ENCODE data around the gene IFI35. TPM values are rescaled to one million over a fixed set of nuclear protein-coding genes. Genes with fewer than 3 reads are reported as not detected.

IFI35 gene
- polyA plus RNA-seq, 2 of the 4 experiments (the other 2 are of a cell fraction) = 10.8 to 20.2 TPM

GRCh38 chr17:42982266-42982665, 24.3 kb upstream of the IFI35 start:
- CTCF ChIA-PET = interaction anchor here (0.7 to 11.1 kb wide), 2 partner anchors 15 to 138 kb away, joined by 4 to 86 read pairs; partner anchors contain the start of genes AOC2 and RPL27
- TF ChIP-seq ESRRA (IDR thresholded peaks at IDR 0.05; ENCODE audit: borderline replicate concordance, low read length) (no peak), MAX (IDR thresholded peaks at IDR 0.05) (no peak), POLR2AphosphoS2 (conservative IDR thresholded peaks at IDR 0.05; ENCODE audit: low read length) (no peak), EHMT2 (IDR thresholded peaks at IDR 0.05; ENCODE audit: low read depth) (no peak)
- H3K4me3 ChIP-seq = no peak overlapping the region
- DNase-seq (ENCODE audit: low read depth in 1 of 2, low spot score in 1 of 2) (no peak), FAIRE-seq (no peak), ATAC-seq (no peak)
- POLR2A ChIA-PET = no interaction called here
- H3K27ac ChIP-seq = no peak overlapping the region
- H3K4me1 ChIP-seq = peaks cover 33% of the 10 kb centered on the region
- H3K9me3 ChIP-seq = no peaks in the 10 kb centered on the region
- peak overlapping the region; percentile 95 for H3K4me2 ChIP-seq

GRCh38 chr17:42985225-42985624, 21.4 kb upstream of the IFI35 start:
- Histone ChIP-seq H3K4me1 (peaks cover 47% of the 10 kb centered on the region), H3K4me2 (no peak overlapping the region), H3K27ac (no peak overlapping the region), H3K4me3 (no peak overlapping the region), H3K9me3 (no peaks in the 10 kb centered on the region)
- DNase-seq (ENCODE audit: low read depth in 1 of 2, low spot score in 1 of 2) (no peak), FAIRE-seq (no peak), ATAC-seq (no peak)
- CTCF ChIA-PET = interaction anchor here (0.7 to 11.1 kb wide), 5 partner anchors 12 to 325 kb away, joined by 3 to 86 read pairs (median 5); partner anchors contain the start of genes AOC2 and RPL27
- TF ChIP-seq CEBPB (IDR thresholded peaks at IDR 0.05) = no peak
- TF ChIP-seq SREBF2 (IDR thresholded peaks at IDR 0.05) = no peak
- no peak for TF ChIP-seq EP300 (IDR thresholded peaks at IDR 0.05)
- no peak for TF ChIP-seq JUNB (IDR thresholded peaks at IDR 0.05)
- TF ChIP-seq BHLHE40 (IDR thresholded peaks at IDR 0.05; ENCODE audit: low read depth, low read length) = no peak
- POLR2A ChIA-PET = interaction anchor here (1.2 kb wide), 1 partner anchor 13 kb away, joined by 4 read pairs; the partner anchor contains the start of gene RPL27
- WGBS (ENCODE audit: missing lambda C conversion rate) = 44% methylated on average over 1 of the region's 1 CpG

GRCh38 chr17:42989141-42989540, 17.4 kb upstream of the IFI35 start:
- CTCF ChIA-PET = interaction anchor here (1.0 to 3.5 kb wide), 3 partner anchors 9 to 165 kb away, joined by 3 to 15 read pairs (median 3); partner anchors contain the start of genes AOC2, BECN1 and RPL27
- no peaks in the 10 kb centered on the region for H3K9me3 ChIP-seq
- POLR2A ChIA-PET = interaction anchor here (2.6 kb wide), 1 partner anchor 9 kb away, joined by 15 read pairs; the partner anchor contains the start of gene RPL27
- DNase-seq (ENCODE audit: low read depth in 1 of 2, low spot score in 1 of 2) (no peak), FAIRE-seq (peak; percentile 76), ATAC-seq (peak in 1 of 2 experiments; percentile 33; a peak in 3 of 6 replicates)
- no peak for TF ChIP-seq ZC3H11A (IDR thresholded peaks at IDR 0.05)
- TF ChIP-seq FOSL2 (IDR thresholded peaks at IDR 0.05) = no peak
- 0 out of 2 replicates have a peak, but pooled peaks have one; percentile 2 for TF ChIP-seq FOSL2 (CRISPR knock-in tag; IDR thresholded peaks at IDR 0.05)
- 0 out of 4 replicates have a peak, but pooled peaks of 1 of the 2 experiments have one; percentile 4 for TF ChIP-seq CEBPB (IDR thresholded peaks at IDR 0.05)
- H3K27ac ChIP-seq = peak overlapping the region; percentile 68 to 87
- H3K4me1 ChIP-seq = peaks cover 49% of the 10 kb centered on the region
- 34% methylated on average over 5 of the region's 5 CpGs for WGBS (ENCODE audit: missing lambda C conversion rate)
- H3K4me3 ChIP-seq = peak overlapping the region; percentile 15; the same call in 2 of the 3 replicates
- peak overlapping the region; percentile 79 for H3K4me2 ChIP-seq

- H3K4me3 ChIP-seq = peak overlapping the region; percentile 15
- peaks cover 40% of the 10 kb centered on the region for H3K4me1 ChIP-seq
- H3K9me3 ChIP-seq = no peaks in the 10 kb centered on the region
- CTCF ChIA-PET = interaction anchor here (0.8 to 3.5 kb wide), 4 partner anchors 8 to 146 kb away, joined by 3 to 15 read pairs (median 4); partner anchors contain the start of genes AOC2 and RPL27
- WGBS (ENCODE audit: missing lambda C conversion rate) = 32% methylated on average over 6 of the region's 6 CpGs
- DNase-seq (ENCODE audit: low read depth in 1 of 2, low spot score in 1 of 2) (peak; percentile 64 to 76), FAIRE-seq (peak; percentile 97), ATAC-seq (peak; percentile 75 to 76; a peak in 5 of 6 replicates)
- POLR2A ChIA-PET = no interaction called here
- peak overlapping the region; percentile 68 to 87 for H3K27ac ChIP-seq
- H3K4me2 ChIP-seq = peak overlapping the region; percentile 79
- no peak for TF ChIP-seq HDAC2 (IDR thresholded peaks at IDR 0.05)
- TF ChIP-seq EP300 (IDR thresholded peaks at IDR 0.05) = no peak
- TF ChIP-seq POLR2A (IDR thresholded peaks at IDR 0.05; ENCODE audit: low read length) = no peak
- 0 out of 2 replicates have a peak, but pooled peaks have one; percentile 23 for TF ChIP-seq E2F6 (IDR thresholded peaks at IDR 0.05; ENCODE audit: borderline replicate concordance, low read depth)
- no peak for TF ChIP-seq REST (IDR thresholded peaks at IDR 0.05)
- TF ChIP-seq ZNF302 (CRISPR knock-in tag; IDR thresholded peaks at IDR 0.05) = no peak
- no peak for TF ChIP-seq HOXA7 (CRISPR knock-in tag; IDR thresholded peaks at IDR 0.05)
- TF ChIP-seq FOXS1 (CRISPR knock-in tag; IDR thresholded peaks at IDR 0.05) = no peak
- TF ChIP-seq HOXB5 (CRISPR knock-in tag; IDR thresholded peaks at IDR 0.05) = no peak
- TF ChIP-seq SMC3 (IDR thresholded peaks at IDR 0.05) = no peak
- TF ChIP-seq NR3C1 (IDR thresholded peaks at IDR 0.05) = no peak
- TF ChIP-seq HEYL (CRISPR knock-in tag; IDR thresholded peaks at IDR 0.05) = no peak
- TF ChIP-seq CEBPB (IDR thresholded peaks at IDR 0.05) = peak; percentile 11 to 49; a peak in 2 of 4 replicates
- TF ChIP-seq SREBF2 (IDR thresholded peaks at IDR 0.05) = no peak
- TF ChIP-seq RARB (CRISPR knock-in tag; IDR thresholded peaks at IDR 0.05) = no peak
- TF ChIP-seq FOSL2 (IDR thresholded peaks at IDR 0.05) = peak; percentile 77
- peak; percentile 87 for TF ChIP-seq FOSL2 (CRISPR knock-in tag; IDR thresholded peaks at IDR 0.05)
- no peak for TF ChIP-seq MAZ (IDR thresholded peaks at IDR 0.05; ENCODE audit: borderline replicate concordance, low read depth, low read length)
- TF ChIP-seq CBX8 (IDR thresholded peaks at IDR 0.05) = no peak
Measured at GRCh38 chr17:42989726-42990652, 16.6 kb upstream of the IFI35 start.
